Right lobe of liver (tissue), 4 donors: Measurements from ENCODE around the gene RNF208.

ENCODE experiments used
- POLR2A ChIP-seq: fragments of 450-650 bp; IDR thresholded peaks from one replicate; pipeline ENCODE4 v1.6.1; 2017; ENCODE audit warnings: antibody characterized with exemption, mild to moderate bottlenecking
- TF ChIP-seq, protein P1 (sequence below), 4 donors: fragments of 200-600 bp in 3 of 4; fragments of 450-650 bp in 1 of 4; IDR thresholded peaks; one replicate each; pipeline versions ENCODE4 v1.5.1 to v1.8.0; 2016 to 2022; ENCODE audit warnings: antibody characterized with exemption in 4 of 4, mild to moderate bottlenecking in 2 of 4
- donor health status: DM: no; HTN: no; CAD: no.
- donor health status: DM: no; HTN: no; CAD: no.
- donor health status: DM: no; HTN: yes; CAD: no.

DNA sequence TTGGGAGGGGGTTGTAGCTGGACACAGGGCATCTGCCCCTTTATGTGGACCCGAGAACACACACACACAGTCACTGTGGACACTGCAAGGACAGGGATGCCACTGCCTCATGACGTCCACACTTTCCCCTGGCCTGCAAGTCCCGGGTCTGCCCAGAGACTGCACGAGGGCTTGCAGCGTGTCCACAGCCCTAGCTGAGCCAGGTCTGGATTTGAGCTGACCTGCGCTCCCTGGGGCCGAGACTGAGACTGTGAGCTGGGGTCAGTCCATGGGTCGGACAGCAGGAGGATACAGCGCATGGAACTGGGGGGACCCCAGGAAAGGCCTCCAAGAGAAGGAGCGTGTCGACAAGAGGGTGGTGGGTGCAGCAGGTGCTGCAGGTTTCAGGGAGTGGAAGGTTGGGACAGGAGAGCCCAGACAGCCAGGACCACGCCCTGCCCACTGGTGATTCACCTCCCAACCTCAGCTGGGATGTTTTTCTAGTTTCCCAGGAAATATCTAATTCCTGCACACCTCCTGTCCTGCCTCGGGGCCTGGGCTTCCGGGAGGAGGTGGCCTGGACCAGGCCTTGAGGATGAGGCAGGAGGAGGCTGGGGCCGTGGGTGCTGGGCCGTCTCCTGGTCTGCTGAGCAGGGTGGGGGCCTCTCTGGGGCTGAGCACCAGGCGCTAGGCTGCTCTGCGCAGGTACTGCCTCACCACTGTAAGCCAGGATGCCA, 4.5 kb upstream of the RNF208 start:
- TF ChIP-seq, protein P1, sequence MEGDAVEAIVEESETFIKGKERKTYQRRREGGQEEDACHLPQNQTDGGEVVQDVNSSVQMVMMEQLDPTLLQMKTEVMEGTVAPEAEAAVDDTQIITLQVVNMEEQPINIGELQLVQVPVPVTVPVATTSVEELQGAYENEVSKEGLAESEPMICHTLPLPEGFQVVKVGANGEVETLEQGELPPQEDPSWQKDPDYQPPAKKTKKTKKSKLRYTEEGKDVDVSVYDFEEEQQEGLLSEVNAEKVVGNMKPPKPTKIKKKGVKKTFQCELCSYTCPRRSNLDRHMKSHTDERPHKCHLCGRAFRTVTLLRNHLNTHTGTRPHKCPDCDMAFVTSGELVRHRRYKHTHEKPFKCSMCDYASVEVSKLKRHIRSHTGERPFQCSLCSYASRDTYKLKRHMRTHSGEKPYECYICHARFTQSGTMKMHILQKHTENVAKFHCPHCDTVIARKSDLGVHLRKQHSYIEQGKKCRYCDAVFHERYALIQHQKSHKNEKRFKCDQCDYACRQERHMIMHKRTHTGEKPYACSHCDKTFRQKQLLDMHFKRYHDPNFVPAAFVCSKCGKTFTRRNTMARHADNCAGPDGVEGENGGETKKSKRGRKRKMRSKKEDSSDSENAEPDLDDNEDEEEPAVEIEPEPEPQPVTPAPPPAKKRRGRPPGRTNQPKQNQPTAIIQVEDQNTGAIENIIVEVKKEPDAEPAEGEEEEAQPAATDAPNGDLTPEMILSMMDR (IDR thresholded peaks at IDR 0.05), result no peak
- no peak for TF ChIP-seq POLR2A
